ENCODE data around the gene PRMT3.
"Not testable (repeated sequence)": the region's sequence is repeated elsewhere in the genome, so short reads cannot be mapped to it uniquely, and the experiment has no call there.

The PRMT3 gene

DNA sequence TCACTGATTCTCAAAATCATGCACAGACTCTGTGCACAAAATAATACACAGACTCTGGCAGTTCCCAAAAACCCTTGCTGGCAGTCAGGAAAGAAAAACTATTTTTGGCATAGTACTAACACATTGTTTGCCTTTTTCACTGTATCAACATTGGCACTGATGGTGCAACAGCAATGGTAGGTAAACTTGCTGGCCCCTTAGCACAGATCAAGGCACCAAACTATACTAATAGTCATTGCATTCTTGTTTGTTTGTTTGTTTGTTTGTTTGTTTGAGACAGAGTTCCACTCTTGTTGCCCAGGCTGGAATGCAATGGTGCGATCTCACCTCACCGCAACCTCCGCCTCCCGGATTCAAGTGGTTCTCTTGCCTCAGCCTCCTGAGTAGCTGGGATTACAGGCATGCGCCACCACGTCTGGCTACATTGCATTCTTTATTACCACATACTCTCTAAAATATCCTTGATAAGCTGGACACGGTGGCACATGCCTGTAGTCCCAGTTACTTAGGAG lies 130.9 kb downstream of the PRMT3 start:
- no peak for DNase-seq

DNA sequence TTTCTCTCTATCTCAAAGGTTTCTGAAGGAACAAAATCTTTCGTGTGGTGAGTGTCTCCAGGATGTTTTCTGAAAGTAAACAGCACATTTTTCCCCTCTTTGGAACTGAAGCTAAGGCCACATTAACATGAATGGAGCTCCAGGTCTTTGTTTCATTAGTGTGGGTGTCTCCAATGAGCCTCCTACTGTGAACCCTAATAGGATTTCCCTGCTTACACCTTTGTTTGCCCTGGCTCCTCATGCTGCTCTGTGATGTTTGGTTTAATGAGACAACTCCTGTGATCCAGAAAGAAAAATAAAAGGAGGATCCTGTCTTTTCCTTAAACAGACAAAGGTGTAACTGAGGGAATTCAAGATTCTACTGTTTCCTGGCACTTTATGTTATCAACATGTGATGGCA lies 135.0 kb downstream of the PRMT3 start:
- DNase-seq, result no peak

DNA sequence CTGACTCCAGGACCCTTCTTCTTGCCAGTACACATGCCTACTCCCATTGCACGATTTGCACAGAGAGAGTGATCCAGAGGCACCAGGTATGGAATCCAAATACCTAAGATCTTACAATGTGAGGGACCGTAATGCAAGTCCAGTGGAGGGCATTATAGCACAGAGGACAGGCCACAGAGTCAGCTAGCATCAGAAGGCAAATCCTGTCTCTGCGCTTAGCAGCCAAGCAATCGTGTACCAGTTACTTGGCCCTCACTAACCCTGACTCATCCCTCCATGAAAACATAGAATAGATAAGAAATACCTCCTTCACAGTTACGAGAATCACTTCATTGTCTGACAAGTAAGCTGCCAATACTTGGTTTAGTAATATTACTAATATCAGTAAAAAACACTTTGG lies 142.2 kb downstream of the PRMT3 start:
- no peak for DNase-seq

DNA sequence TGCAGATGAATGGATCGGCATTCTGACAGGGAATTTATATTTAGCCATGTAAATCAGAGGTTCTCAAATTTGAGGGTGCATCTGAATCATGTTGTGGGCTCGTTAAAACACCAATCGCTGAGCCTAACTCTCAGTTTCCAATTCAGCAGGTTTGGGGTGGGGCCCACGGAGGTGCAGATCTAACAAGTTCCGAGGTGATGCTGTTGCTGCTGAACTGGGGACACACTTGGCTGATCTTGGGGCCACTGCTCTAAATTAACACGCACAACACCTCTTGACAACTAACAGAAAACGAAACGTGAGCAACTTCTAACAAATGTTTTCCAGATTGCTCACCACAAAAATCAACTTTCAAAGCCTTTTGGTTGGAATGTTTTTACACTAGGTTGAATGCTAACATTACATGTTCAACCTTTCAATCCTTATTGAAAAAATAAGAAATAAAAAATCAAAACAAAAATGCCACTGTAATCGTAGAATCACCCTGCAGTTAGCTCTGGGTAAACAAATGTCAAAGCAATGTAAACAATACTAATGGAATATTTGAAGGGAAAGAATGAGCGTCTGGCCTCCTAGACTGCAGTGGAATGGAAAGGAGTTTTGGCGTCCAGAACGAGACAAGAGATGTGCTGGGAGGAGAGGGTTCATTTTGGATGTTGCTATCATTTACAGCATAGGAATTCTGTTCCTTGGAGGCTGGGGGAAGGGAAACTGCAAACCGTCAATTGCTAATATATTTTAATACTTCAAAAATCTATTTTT lies 143.6 kb downstream of the PRMT3 start:
- DNase-seq, result no peak

DNA sequence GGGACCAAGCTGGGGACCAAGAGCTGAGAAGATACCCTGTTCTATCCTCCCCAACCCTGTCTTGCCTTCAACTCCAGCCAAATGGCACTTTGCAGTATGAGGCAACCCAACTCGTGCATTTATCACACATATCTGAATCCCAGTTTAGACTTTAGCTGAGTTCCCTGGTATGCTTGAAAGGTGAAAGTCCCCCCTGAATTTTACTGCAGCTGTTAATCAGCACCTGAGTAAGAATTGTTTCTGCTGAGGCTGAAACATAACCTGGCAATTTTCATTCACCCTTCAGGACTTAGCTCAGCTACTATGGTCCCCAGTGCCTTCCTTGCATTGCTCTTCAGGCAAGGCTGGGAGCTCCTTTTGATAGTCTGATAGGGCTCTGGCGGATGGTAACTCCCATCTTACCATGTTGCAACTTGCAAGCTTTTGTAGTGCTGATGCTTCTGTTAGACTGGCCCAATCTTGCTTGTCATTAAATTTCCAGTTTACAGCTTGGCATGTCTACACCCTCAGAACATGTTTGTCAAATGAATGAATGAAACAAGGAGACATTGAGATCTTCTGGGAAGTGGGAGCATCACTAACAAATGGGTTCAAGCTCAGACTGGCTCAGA lies 147.9 kb downstream of the PRMT3 start:
- no peak for DNase-seq

DNA sequence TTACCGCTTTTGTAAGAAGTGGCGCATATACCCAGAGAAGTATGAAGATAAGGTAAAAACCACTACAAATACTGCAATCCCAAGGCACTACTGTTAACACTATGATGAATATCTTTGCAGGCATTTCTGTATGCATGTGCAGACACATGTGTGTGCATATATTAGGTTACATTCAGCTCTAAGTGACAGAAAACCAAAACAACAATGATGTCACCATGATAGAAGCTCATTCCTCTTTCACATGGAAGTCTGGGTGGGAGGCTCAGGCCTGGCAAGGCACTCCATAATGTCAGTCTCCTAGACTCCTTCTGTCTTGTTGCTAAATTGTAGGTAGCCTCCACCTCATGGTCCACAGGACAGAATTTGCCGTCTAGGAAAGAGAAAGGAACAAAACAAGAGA lies 148.8 kb downstream of the PRMT3 start:
- no peak for DNase-seq

DNA sequence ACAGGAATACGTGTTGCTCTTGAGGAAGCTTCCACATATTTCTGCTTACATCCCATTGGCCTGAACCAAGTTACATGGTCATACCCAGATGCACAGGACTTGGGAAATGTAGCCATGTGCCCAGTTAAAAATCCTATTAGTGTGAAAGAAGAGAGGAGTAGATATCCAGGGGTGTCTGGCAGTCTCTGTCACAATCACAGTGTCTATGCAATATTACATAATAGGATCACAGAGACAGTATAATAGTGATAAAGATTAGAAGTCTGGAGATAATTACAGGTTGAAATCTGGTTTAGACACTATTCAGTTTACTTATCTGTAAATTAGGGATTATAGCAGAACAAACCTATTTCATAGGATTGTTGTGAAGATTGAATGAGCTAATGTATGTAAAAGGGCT lies 149.3 kb downstream of the PRMT3 start:
- no peak for DNase-seq

DNA sequence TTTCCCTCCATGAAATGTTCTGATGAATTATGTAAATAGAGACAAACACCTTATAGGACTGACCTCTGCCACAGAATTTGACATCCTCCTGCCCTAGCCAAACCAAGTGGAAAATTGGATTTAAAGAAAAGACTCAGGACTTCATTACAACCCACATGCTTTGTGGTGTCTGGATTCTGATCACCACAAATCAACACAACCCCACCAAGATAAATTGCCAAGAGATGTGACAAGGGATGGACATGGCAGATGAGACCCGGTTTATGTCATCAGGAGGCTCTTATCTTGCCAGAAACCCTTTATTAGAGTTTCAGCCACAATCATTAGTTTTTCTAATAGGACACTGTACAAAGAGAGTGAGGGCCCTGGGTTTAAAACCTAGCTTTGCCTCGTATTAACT lies 154.0 kb downstream of the PRMT3 start:
- DNase-seq, result no peak

DNA sequence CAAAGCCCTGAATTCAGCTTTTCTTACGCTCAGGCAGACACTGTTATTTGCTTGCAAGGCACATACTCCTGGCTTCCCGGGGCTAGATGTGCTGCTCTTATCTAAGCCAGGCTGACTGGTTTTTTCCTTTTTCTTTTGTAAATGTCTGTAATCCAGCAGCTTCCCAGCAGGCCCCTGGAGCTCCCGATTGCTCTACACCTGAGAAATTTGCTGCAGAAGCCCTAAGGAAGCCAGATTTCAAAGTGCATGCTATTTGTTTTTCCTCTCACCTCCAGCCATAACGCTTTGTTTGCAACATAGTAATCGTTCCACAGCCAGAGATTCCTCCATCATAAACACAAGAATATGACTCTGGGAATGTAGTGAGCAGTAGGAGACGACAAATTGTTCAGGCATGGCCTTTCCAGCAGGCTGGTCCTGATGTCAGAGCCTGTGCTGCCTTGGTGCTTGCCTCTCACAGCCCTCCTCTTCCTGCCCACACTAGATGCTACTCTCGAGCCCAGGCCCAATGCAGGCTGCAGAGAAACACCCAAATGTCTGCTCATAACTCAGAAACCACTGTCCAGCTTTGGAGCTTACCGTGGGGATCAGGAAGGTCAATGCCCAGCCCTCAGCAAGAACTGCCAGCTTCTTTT lies 157.2 kb downstream of the PRMT3 start:
- no peak for DNase-seq

DNA sequence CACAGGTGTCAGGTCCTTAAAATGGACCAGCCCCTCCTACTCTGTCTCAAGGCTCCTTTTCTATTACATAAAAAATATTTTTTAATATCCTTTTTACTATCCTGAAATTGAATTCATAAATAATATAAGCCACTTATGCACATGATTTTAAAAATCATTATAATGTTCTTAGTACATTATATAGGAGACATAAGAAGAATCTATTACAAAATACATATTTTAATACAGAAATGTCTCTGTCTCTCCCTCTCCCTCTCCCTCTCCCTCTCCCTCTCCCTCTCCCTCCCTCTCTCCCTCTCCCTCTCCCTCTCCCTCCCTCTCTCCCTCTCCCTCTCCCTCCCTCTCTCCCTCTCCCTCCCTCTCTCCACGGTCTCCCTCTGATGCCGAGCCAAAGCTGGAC lies 159.9 kb downstream of the PRMT3 start:
- DNase-seq, result no peak

DNA sequence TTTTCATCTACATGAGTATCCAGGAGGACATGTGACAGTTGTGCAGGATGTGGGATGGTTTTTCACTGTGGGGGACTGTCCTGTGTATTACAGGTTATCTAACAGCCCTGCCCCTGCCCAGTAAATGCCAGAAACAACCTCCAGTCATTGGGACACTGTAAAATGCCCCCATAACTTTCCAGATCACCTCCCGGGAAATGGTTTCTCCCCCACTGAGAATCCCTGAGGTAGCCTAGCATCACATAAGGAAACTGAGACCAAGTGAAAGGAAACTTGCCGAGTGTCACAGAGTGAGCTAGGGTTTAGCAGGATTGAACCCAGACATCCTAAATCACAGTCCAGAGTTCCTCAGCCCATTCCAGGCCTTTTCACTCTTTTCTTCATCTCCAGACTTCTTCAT lies 163.6 kb downstream of the PRMT3 start:
- DNase-seq, result no peak

DNA sequence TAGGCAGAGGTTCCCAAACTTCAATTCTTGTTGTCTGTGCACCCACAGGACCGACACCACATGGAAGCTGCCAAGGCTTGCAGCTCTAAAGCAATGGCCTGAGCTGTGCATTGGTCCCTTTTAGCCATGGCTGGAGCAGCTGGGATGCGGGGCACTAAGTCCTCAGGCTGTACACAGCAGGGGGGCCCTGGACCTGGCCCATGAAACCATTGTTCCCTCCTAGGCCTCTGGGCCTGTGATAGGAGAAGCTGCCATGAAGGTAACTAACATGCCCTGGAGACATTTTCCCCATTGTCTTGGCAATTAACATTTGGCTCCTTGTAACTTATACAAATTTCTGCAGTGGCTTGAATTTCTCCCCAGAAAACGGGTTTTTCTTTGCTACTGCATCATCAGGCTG lies 168.3 kb downstream of the PRMT3 start:
- DNase-seq, result no peak

DNA sequence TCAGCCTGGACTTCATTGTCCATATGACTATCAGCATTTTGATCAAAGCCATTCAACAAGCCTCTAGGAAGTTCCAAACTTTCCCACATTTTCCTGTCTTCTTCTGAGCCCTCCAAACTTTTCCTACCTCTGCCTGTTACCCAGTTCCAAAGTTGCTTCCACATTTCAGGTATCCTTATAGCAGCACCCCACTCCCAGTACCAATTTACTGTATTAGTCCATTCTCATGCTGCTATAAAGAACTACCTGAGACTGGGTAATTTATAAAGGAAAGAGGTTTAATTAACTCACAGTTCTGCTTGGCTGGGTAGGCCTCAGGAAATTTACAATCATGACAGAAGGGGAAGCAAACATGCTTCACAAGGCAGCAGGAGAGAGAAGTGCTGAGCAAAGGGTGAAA lies 168.9 kb downstream of the PRMT3 start:
- not testable (repeated sequence) for DNase-seq

DNA sequence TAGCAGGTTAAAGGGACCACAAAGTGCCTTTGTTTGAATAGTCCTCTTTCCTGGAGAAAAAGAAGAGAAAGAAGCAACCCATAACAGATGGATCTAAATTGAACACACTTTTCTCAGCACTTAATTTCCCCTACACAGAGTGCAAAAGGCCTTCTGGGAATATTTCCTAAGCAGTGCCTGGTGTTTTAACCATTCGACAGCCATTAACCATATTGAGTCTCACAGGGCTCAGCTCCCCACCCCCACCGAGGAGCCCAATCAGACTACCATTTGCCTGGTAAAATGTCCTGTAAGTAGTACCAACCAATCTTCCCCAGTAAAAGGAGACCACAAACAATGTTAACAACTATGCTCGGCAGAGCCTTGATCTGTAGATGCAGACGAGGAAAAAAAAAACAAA lies 171.2 kb downstream of the PRMT3 start:
- DNase-seq, result no peak

Data from activated naive CD4-positive, alpha-beta T cell treated with Interleukin-2 at 50 U/mL for 16 hours (primary cell).